Measurements from ENCODE around the gene PRKCD.

PRKCD gene

GRCh38 chr3:53180305-53181023 lies 19.5 kb downstream of the PRKCD start:
- Histone ChIP-seq H3K36me3 (ENCODE audit: insufficient read depth, low read length) (peaks cover 41% of the 10 kb centered on the region), H3K4me3 (ENCODE audit: low read length) (no peak overlapping the region), H3K9ac (ENCODE audit: low read depth, low read length) (no peak overlapping the region)

GRCh38 chr3:53181024-53181371 lies 20.0 kb downstream of the PRKCD start:
- Histone ChIP-seq H3K36me3 (ENCODE audit: insufficient read depth, low read length) (peaks cover 42% of the 10 kb centered on the region), H3K4me2 (ENCODE audit: low read length) (no peak overlapping the region), H3K9ac (ENCODE audit: low read depth, low read length) (no peak overlapping the region), H3K4me3 (ENCODE audit: low read length) (no peak overlapping the region), H3K4me1 (ENCODE audit: control insufficient read depth, insufficient read depth, low read length) (peaks cover 5% of the 10 kb centered on the region), H3K27me3 (ENCODE audit: control insufficient read depth, insufficient read depth, low read length) (no peaks in the 10 kb centered on the region), H3K9me3 (replicated peaks; ENCODE audit: low read length) (no peaks in the 10 kb centered on the region)

More at GRCh38 chr3:53180305-53181023, 19.5 kb downstream of the PRKCD start:
- Histone ChIP-seq H3K4me1 (ENCODE audit: control insufficient read depth, insufficient read depth, low read length) (peaks cover 10% of the 10 kb centered on the region), H3K9me3 (replicated peaks; ENCODE audit: low read length) (no peaks in the 10 kb centered on the region), H3K4me2 (ENCODE audit: low read length) (no peak overlapping the region), H3K27me3 (ENCODE audit: control insufficient read depth, insufficient read depth, low read length) (no peaks in the 10 kb centered on the region)

- no peaks in the 10 kb centered on the region for H3K4me1 ChIP-seq (ENCODE audit: control insufficient read depth, insufficient read depth, low read length)
- no peak overlapping the region for H3K4me2 ChIP-seq (ENCODE audit: low read length)
- no peaks in the 10 kb centered on the region for H3K27me3 ChIP-seq (ENCODE audit: control insufficient read depth, insufficient read depth, low read length)
- H3K9me3 ChIP-seq (replicated peaks; ENCODE audit: low read length), result no peaks in the 10 kb centered on the region
- H3K36me3 ChIP-seq (ENCODE audit: insufficient read depth, low read length), result peaks cover 47% of the 10 kb centered on the region
- no peak overlapping the region for H3K4me3 ChIP-seq (ENCODE audit: low read length)
- no peak overlapping the region for H3K9ac ChIP-seq (ENCODE audit: low read depth, low read length)
Observed at GRCh38 chr3:53181528-53181927, 20.5 kb downstream of the PRKCD start.

GRCh38 chr3:53182764-53183355 lies 21.9 kb downstream of the PRKCD start:
- peaks cover 52% of the 10 kb centered on the region for H3K36me3 ChIP-seq (ENCODE audit: insufficient read depth, low read length)
- H3K4me1 ChIP-seq (ENCODE audit: control insufficient read depth, insufficient read depth, low read length), result no peaks in the 10 kb centered on the region
- no peak overlapping the region for H3K9ac ChIP-seq (ENCODE audit: low read depth, low read length)
- H3K9me3 ChIP-seq (replicated peaks; ENCODE audit: low read length), result no peaks in the 10 kb centered on the region
- H3K4me3 ChIP-seq (ENCODE audit: low read length), result no peak overlapping the region
- H3K4me2 ChIP-seq (ENCODE audit: low read length), result no peak overlapping the region
- H3K27me3 ChIP-seq (ENCODE audit: control insufficient read depth, insufficient read depth, low read length), result no peaks in the 10 kb centered on the region

- H3K36me3 ChIP-seq (ENCODE audit: insufficient read depth, low read length), result peaks cover 53% of the 10 kb centered on the region
- no peaks in the 10 kb centered on the region for H3K9me3 ChIP-seq (replicated peaks; ENCODE audit: low read length)
- no peaks in the 10 kb centered on the region for H3K4me1 ChIP-seq (ENCODE audit: control insufficient read depth, insufficient read depth, low read length)
- H3K9ac ChIP-seq (ENCODE audit: low read depth, low read length), result no peak overlapping the region
- no peaks in the 10 kb centered on the region for H3K27me3 ChIP-seq (ENCODE audit: control insufficient read depth, insufficient read depth, low read length)
- H3K4me2 ChIP-seq (ENCODE audit: low read length), result no peak overlapping the region
- no peak overlapping the region for H3K4me3 ChIP-seq (ENCODE audit: low read length)
Observed at GRCh38 chr3:53183514-53183913, 22.5 kb downstream of the PRKCD start.

- no peaks in the 10 kb centered on the region for H3K9me3 ChIP-seq (replicated peaks; ENCODE audit: low read length)
- peaks cover 52% of the 10 kb centered on the region for H3K36me3 ChIP-seq (ENCODE audit: insufficient read depth, low read length)
- H3K4me1 ChIP-seq (ENCODE audit: control insufficient read depth, insufficient read depth, low read length), result no peaks in the 10 kb centered on the region
- no peak overlapping the region for H3K4me3 ChIP-seq (ENCODE audit: low read length)
- H3K9ac ChIP-seq (ENCODE audit: low read depth, low read length), result no peak overlapping the region
- H3K27me3 ChIP-seq (ENCODE audit: control insufficient read depth, insufficient read depth, low read length), result no peaks in the 10 kb centered on the region
- H3K4me2 ChIP-seq (ENCODE audit: low read length), result no peak overlapping the region
Observed at GRCh38 chr3:53184701-53185100, 23.7 kb downstream of the PRKCD start.

- Histone ChIP-seq H3K4me2 (ENCODE audit: low read length) (no peak overlapping the region), H3K4me1 (ENCODE audit: control insufficient read depth, insufficient read depth, low read length) (no peaks in the 10 kb centered on the region), H3K36me3 (ENCODE audit: insufficient read depth, low read length) (peaks cover 51% of the 10 kb centered on the region), H3K4me3 (ENCODE audit: low read length) (no peak overlapping the region), H3K27me3 (ENCODE audit: control insufficient read depth, insufficient read depth, low read length) (no peaks in the 10 kb centered on the region), H3K9me3 (replicated peaks; ENCODE audit: low read length) (no peaks in the 10 kb centered on the region), H3K9ac (ENCODE audit: low read depth, low read length) (no peak overlapping the region)
Observed at GRCh38 chr3:53185761-53186465, 24.9 kb downstream of the PRKCD start.

- H3K9ac ChIP-seq (ENCODE audit: low read depth, low read length), result no peak overlapping the region
- no peaks in the 10 kb centered on the region for H3K27me3 ChIP-seq (ENCODE audit: control insufficient read depth, insufficient read depth, low read length)
- no peak overlapping the region for H3K4me3 ChIP-seq (ENCODE audit: low read length)
- no peaks in the 10 kb centered on the region for H3K9me3 ChIP-seq (replicated peaks; ENCODE audit: low read length)
- H3K36me3 ChIP-seq (ENCODE audit: insufficient read depth, low read length), result peaks cover 45% of the 10 kb centered on the region
- H3K4me2 ChIP-seq (ENCODE audit: low read length), result no peak overlapping the region
- H3K4me1 ChIP-seq (ENCODE audit: control insufficient read depth, insufficient read depth, low read length), result no peaks in the 10 kb centered on the region
Observed at GRCh38 chr3:53186726-53187125, 25.7 kb downstream of the PRKCD start.

GRCh38 chr3:53187430-53187829 lies 26.4 kb downstream of the PRKCD start:
- no peaks in the 10 kb centered on the region for H3K4me1 ChIP-seq (ENCODE audit: control insufficient read depth, insufficient read depth, low read length)
- H3K27me3 ChIP-seq (ENCODE audit: control insufficient read depth, insufficient read depth, low read length), result no peaks in the 10 kb centered on the region
- no peak overlapping the region for H3K9ac ChIP-seq (ENCODE audit: low read depth, low read length)
- no peak overlapping the region for H3K4me3 ChIP-seq (ENCODE audit: low read length)
- peaks cover 47% of the 10 kb centered on the region for H3K36me3 ChIP-seq (ENCODE audit: insufficient read depth, low read length)
- no peak overlapping the region for H3K4me2 ChIP-seq (ENCODE audit: low read length)
- H3K9me3 ChIP-seq (replicated peaks; ENCODE audit: low read length), result no peaks in the 10 kb centered on the region

GRCh38 chr3:53188136-53188685 lies 27.2 kb downstream of the PRKCD start:
- Histone ChIP-seq H3K4me1 (ENCODE audit: control insufficient read depth, insufficient read depth, low read length) (no peaks in the 10 kb centered on the region), H3K27me3 (ENCODE audit: control insufficient read depth, insufficient read depth, low read length) (no peaks in the 10 kb centered on the region), H3K9ac (ENCODE audit: low read depth, low read length) (no peak overlapping the region), H3K4me3 (ENCODE audit: low read length) (no peak overlapping the region), H3K36me3 (ENCODE audit: insufficient read depth, low read length) (peaks cover 44% of the 10 kb centered on the region), H3K9me3 (replicated peaks; ENCODE audit: low read length) (no peaks in the 10 kb centered on the region), H3K4me2 (ENCODE audit: low read length) (no peak overlapping the region)

- Histone ChIP-seq H3K36me3 (ENCODE audit: insufficient read depth, low read length) (peaks cover 43% of the 10 kb centered on the region), H3K27me3 (ENCODE audit: control insufficient read depth, insufficient read depth, low read length) (no peaks in the 10 kb centered on the region), H3K9ac (ENCODE audit: low read depth, low read length) (no peak overlapping the region), H3K4me1 (ENCODE audit: control insufficient read depth, insufficient read depth, low read length) (peaks cover under 1% of the 10 kb centered on the region), H3K4me2 (ENCODE audit: low read length) (no peak overlapping the region), H3K9me3 (replicated peaks; ENCODE audit: low read length) (no peaks in the 10 kb centered on the region), H3K4me3 (ENCODE audit: low read length) (no peak overlapping the region)
Observed at GRCh38 chr3:53188720-53189119, 27.7 kb downstream of the PRKCD start.
